Liver (tissue), 9 donors: ENCODE data around the gene TRPC4. TPM values are rescaled to one million over a fixed set of nuclear protein-coding genes. Genes with fewer than 3 reads are reported as not detected.

Source experiments
- DNase-seq: peaks from one replicate; pipeline ENCODE4 v3.0.0-alpha.2; 2017; ENCODE audit warnings: low spot score
- H3K27ac ChIP-seq, 2 donors: one replicate each; pipeline ENCODE4 v1.7.0; 2013; ENCODE audit warnings: inconsistent platforms in 2 of 2, low read length in 2 of 2, control low read depth in 1 of 2, low read depth in 1 of 2, mild to moderate bottlenecking in 1 of 2
- H3K27me3 ChIP-seq, 4 donors: one replicate each; pipeline versions ENCODE4 v1.6.1 to v1.7.0; 2013; ENCODE audit warnings: low read length in 3 of 4, inconsistent platforms in 1 of 4, mild to moderate bottlenecking in 1 of 4, moderate library complexity in 1 of 4; ENCODE audit not compliant: control insufficient read depth in 4 of 4, insufficient read depth in 4 of 4
- H3K36me3 ChIP-seq, 4 donors: one replicate each; pipeline versions ENCODE4 v1.6.1 to v1.7.0; 2013; ENCODE audit warnings: low read length in 3 of 4, mild to moderate bottlenecking in 3 of 4, low read depth in 1 of 4, moderate library complexity in 1 of 4; ENCODE audit not compliant: control insufficient read depth in 4 of 4, insufficient read depth in 3 of 4
- H3K4me1 ChIP-seq, 4 donors: one replicate each; pipeline versions ENCODE4 v1.6.1 to v1.7.0; 2013; ENCODE audit warnings: low read length in 3 of 4, mild to moderate bottlenecking in 3 of 4, moderate library complexity in 1 of 4; ENCODE audit not compliant: control insufficient read depth in 4 of 4, insufficient read depth in 4 of 4
- H3K4me3 ChIP-seq, 3 donors: one replicate each; pipeline versions ENCODE4 v1.6.1 to v1.7.0; 2013; ENCODE audit warnings: low read length in 3 of 3, control low read depth in 1 of 3, low read depth in 1 of 3, mild to moderate bottlenecking in 1 of 3
- H3K9ac ChIP-seq, 2 donors: one replicate each; pipeline ENCODE4 v1.7.0; 2013; ENCODE audit warnings: low read length in 2 of 2, mild to moderate bottlenecking in 2 of 2, moderate library complexity in 2 of 2, control low read depth in 1 of 2, low read depth in 1 of 2
- H3K9me3 ChIP-seq, 4 donors: one replicate each; pipeline versions ENCODE4 v1.6.1 to v1.7.0; 2013; ENCODE audit warnings: low read length in 3 of 4; ENCODE audit not compliant: control insufficient read depth in 4 of 4
- EGR1 ChIP-seq, 2 donors: IDR thresholded peaks; 2 replicates each; pipeline ENCODE4 v1.6.1; 2016 to 2018; ENCODE audit warnings: antibody characterized with exemption in 2 of 2, low read depth in 2 of 2
- FOXA1 ChIP-seq: IDR thresholded peaks from 2 replicates; pipeline ENCODE4 v1.6.1; 2016; ENCODE audit warnings: antibody characterized with exemption
- FOXA2 ChIP-seq: IDR thresholded peaks from 2 replicates; pipeline ENCODE4 v1.6.1; 2016; ENCODE audit warnings: antibody characterized with exemption
- GABPA ChIP-seq, 2 donors: IDR thresholded peaks in 1 of 2; conservative IDR thresholded peaks in 1 of 2; 2 replicates each; pipeline ENCODE4 v1.6.1; 2016; ENCODE audit warnings: antibody characterized with exemption in 2 of 2, mild to moderate bottlenecking in 1 of 2, moderate library complexity in 1 of 2
- HNF4A ChIP-seq, 2 donors: conservative IDR thresholded peaks; 2 replicates each; pipeline ENCODE4 v1.6.1; 2016; ENCODE audit warnings: antibody characterized with exemption in 2 of 2, mild to moderate bottlenecking in 2 of 2
- HNF4G ChIP-seq: IDR thresholded peaks from 2 replicates; pipeline ENCODE4 v1.6.1; 2016; ENCODE audit warnings: antibody characterized with exemption
- JUND ChIP-seq, 2 donors: IDR thresholded peaks; 2 replicates each; pipeline ENCODE4 v1.6.1; 2016; ENCODE audit warnings: antibody characterized with exemption in 2 of 2
- MAX ChIP-seq: IDR thresholded peaks from 2 replicates; pipeline ENCODE4 v1.6.1; 2016; ENCODE audit warnings: antibody characterized with exemption
- NR2F2 ChIP-seq: IDR thresholded peaks from 2 replicates; pipeline ENCODE4 v1.6.1; 2016; ENCODE audit warnings: antibody characterized with exemption
- RAD21 ChIP-seq, 2 donors: IDR thresholded peaks; 2 replicates each; pipeline ENCODE4 v1.6.1; 2016; ENCODE audit warnings: antibody characterized with exemption in 2 of 2, mild to moderate bottlenecking in 2 of 2
- RXRA ChIP-seq, 2 donors: IDR thresholded peaks; 2 replicates each; pipeline ENCODE4 v1.6.1; 2017 to 2018; ENCODE audit warnings: antibody characterized with exemption in 2 of 2, mild to moderate bottlenecking in 1 of 2
- SP1 ChIP-seq: IDR thresholded peaks from 2 replicates; pipeline ENCODE4 v1.6.1; 2018; ENCODE audit warnings: antibody characterized with exemption, mild to moderate bottlenecking
- TAF1 ChIP-seq: conservative IDR thresholded peaks from 2 replicates; pipeline ENCODE4 v1.6.1; 2016; ENCODE audit warnings: antibody characterized with exemption, mild to moderate bottlenecking
- YY1 ChIP-seq: IDR thresholded peaks from 2 replicates; pipeline ENCODE4 v1.6.1; 2016; ENCODE audit warnings: antibody characterized with exemption, mild to moderate bottlenecking
- ZBTB33 ChIP-seq: IDR thresholded peaks from 2 replicates; pipeline ENCODE4 v1.6.1; 2016; ENCODE audit warnings: antibody characterized with exemption
- WGBS: extraction: QIAGEN DNeasy Blood & Tissue Kit; methylation state at CpG from one replicate; pipeline ENCODE4 v1.1.7; 2013; 5-methylcytosine and 5-hydroxymethylcytosine counted together
- polyA plus RNA-seq, 2 donors: library from polyadenylated mRNA; stranded (reverse) in 1 of 2; unstranded in 1 of 2; fragments of 200-250 nt in 1 of 2; fragments of >200 nt in 1 of 2; fragmentation: Nextera tagmentation in 1 of 2; extraction: Ambion mirVana in 1 of 2; gene quantifications; one replicate each; pipeline versions ENCODE4 v1.2.1 to v1.2.3, GENCODE V29; 2013 to 2015
- total RNA-seq, 2 donors: library from RNA; depleted of rRNA; stranded (reverse); fragments of >200 nt; gene quantifications; one replicate each; pipeline ENCODE4 v1.2.3, GENCODE V29; 2014
- TF ChIP-seq, protein P1 (sequence below): fragments of 150-350 bp; IDR thresholded peaks from 2 replicates; pipeline ENCODE4 v1.5.1; 2017; ENCODE audit warnings: improper control_type of control experiment, low read depth, low read length; ENCODE audit not compliant: missing input control
- TF ChIP-seq, protein P2 (sequence below): IDR thresholded peaks from 2 replicates; pipeline ENCODE4 v1.6.1; 2016; ENCODE audit warnings: antibody characterized with exemption, mild to moderate bottlenecking
- TF ChIP-seq, protein P3 (sequence below): IDR thresholded peaks from 2 replicates; pipeline ENCODE4 v1.6.1; 2016; ENCODE audit warnings: antibody characterized with exemption
- donor health status: healthy.
- donor health status: healthy.
- donor health status: healthy.
- donor health status: healthy.
- donor health status: healthy.

The TRPC4 gene
- total and polyA plus RNA-seq, 4 donors: 0.04 to 0.17 (median 0.05) TPM; not detected in 1

GRCh38 chr13:37747071-37747612 lies 122.4 kb downstream of the TRPC4 start:
- 60% methylated on average over 5 of the region's 5 CpGs for WGBS
- no peak for DNase-seq
- no peak overlapping the region for H3K9ac ChIP-seq
- H3K9me3 ChIP-seq: no peaks in the 10 kb centered on the region
- H3K4me3 ChIP-seq: no peak overlapping the region
- H3K27ac ChIP-seq: no peak overlapping the region
- TF ChIP-seq EGR1 (IDR thresholded peaks at IDR 0.05; ENCODE audit: low read depth in 2 of 2): no peak
- TF ChIP-seq RAD21 (IDR thresholded peaks at IDR 0.05): no peak
- TF ChIP-seq MAX: no peak
- TF ChIP-seq FOXA2: no peak
- no peak for TF ChIP-seq JUND (IDR thresholded peaks at IDR 0.05)
- TF ChIP-seq, protein P1, sequence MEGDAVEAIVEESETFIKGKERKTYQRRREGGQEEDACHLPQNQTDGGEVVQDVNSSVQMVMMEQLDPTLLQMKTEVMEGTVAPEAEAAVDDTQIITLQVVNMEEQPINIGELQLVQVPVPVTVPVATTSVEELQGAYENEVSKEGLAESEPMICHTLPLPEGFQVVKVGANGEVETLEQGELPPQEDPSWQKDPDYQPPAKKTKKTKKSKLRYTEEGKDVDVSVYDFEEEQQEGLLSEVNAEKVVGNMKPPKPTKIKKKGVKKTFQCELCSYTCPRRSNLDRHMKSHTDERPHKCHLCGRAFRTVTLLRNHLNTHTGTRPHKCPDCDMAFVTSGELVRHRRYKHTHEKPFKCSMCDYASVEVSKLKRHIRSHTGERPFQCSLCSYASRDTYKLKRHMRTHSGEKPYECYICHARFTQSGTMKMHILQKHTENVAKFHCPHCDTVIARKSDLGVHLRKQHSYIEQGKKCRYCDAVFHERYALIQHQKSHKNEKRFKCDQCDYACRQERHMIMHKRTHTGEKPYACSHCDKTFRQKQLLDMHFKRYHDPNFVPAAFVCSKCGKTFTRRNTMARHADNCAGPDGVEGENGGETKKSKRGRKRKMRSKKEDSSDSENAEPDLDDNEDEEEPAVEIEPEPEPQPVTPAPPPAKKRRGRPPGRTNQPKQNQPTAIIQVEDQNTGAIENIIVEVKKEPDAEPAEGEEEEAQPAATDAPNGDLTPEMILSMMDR: no peak
- no peak for TF ChIP-seq SP1
- TF ChIP-seq, protein P2, sequence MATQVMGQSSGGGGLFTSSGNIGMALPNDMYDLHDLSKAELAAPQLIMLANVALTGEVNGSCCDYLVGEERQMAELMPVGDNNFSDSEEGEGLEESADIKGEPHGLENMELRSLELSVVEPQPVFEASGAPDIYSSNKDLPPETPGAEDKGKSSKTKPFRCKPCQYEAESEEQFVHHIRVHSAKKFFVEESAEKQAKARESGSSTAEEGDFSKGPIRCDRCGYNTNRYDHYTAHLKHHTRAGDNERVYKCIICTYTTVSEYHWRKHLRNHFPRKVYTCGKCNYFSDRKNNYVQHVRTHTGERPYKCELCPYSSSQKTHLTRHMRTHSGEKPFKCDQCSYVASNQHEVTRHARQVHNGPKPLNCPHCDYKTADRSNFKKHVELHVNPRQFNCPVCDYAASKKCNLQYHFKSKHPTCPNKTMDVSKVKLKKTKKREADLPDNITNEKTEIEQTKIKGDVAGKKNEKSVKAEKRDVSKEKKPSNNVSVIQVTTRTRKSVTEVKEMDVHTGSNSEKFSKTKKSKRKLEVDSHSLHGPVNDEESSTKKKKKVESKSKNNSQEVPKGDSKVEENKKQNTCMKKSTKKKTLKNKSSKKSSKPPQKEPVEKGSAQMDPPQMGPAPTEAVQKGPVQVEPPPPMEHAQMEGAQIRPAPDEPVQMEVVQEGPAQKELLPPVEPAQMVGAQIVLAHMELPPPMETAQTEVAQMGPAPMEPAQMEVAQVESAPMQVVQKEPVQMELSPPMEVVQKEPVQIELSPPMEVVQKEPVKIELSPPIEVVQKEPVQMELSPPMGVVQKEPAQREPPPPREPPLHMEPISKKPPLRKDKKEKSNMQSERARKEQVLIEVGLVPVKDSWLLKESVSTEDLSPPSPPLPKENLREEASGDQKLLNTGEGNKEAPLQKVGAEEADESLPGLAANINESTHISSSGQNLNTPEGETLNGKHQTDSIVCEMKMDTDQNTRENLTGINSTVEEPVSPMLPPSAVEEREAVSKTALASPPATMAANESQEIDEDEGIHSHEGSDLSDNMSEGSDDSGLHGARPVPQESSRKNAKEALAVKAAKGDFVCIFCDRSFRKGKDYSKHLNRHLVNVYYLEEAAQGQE: no peak
- no peak for TF ChIP-seq YY1
- TF ChIP-seq NR2F2: no peak
- TF ChIP-seq ZBTB33: no peak
- no peak for TF ChIP-seq RXRA (IDR thresholded peaks at IDR 0.05)
- no peak for TF ChIP-seq HNF4A (conservative IDR thresholded peaks at IDR 0.05)
- TF ChIP-seq FOXA1: no peak
- no peak for TF ChIP-seq HNF4G
- TF ChIP-seq, protein P3, sequence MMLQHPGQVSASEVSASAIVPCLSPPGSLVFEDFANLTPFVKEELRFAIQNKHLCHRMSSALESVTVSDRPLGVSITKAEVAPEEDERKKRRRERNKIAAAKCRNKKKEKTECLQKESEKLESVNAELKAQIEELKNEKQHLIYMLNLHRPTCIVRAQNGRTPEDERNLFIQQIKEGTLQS: no peak
- TF ChIP-seq GABPA (IDR thresholded peaks at IDR 0.05 in 1 of 2, conservative IDR thresholded peaks at IDR 0.05 in 1 of 2): no peak
- TF ChIP-seq TAF1: no peak
- H3K36me3 ChIP-seq: no peaks in the 10 kb centered on the region
- H3K27me3 ChIP-seq: peaks cover 0 to 3% (median 0%) of the 10 kb centered on the region in 4 donors
- no peaks in the 10 kb centered on the region for H3K4me1 ChIP-seq
